H1 (cell line): ENCODE results near the gene APOBEC3G. TPM values are rescaled to one million over a fixed set of nuclear protein-coding genes. Genes with fewer than 3 reads are reported as not detected.

Source experiments
- CTCF ChIA-PET: fragments of 300-600 bp; sonication (Branson Sonifier 250); formaldehyde crosslinking; loops from one replicate; lab custom pipeline; 2021; ENCODE audit not compliant: partially characterized antibody; lab: Charles Lee
- POLR2A ChIA-PET: fragments of 300-600 bp; sonication (Branson Sonifier 250); formaldehyde crosslinking; loops from one replicate; lab custom pipeline; 2021; ENCODE audit warnings: inconsistent platforms; ENCODE audit not compliant: partially characterized antibody; lab: Charles Lee
- DNase-seq, 2 experiments: peaks; one replicate each; pipeline versions ENCODE4 v3.0.0 to v3.0.0-alpha.2; 2010 to 2022; ENCODE audit warnings: low spot score in 2 of 2, low read depth in 1 of 2, mixed read lengths in 1 of 2
- FAIRE-seq: peaks from 2 replicates; lab custom pipeline; 2011; peaks lifted over from hg19 to GRCh38; lab: Jason Lieb, UNC
- H2AFZ ChIP-seq: 2 replicates; pipeline ENCODE4 v1.8.1; 2012; ENCODE audit warnings: low read length, inconsistent platforms
- H2AK5ac ChIP-seq: 2 replicates; pipeline ENCODE4 v1.6.1; 2013; ENCODE audit warnings: low read depth, low read length
- H2BK120ac ChIP-seq: replicated peaks from 2 replicates; pipeline ENCODE3; 2013; ENCODE audit warnings: low read depth, low read length, inconsistent platforms
- H2BK12ac ChIP-seq: 2 replicates; pipeline ENCODE4 v1.6.1; 2013; ENCODE audit warnings: low read depth, low read length
- H2BK15ac ChIP-seq: 2 replicates; pipeline ENCODE4 v1.6.1; 2013; ENCODE audit warnings: low read length
- H2BK20ac ChIP-seq: 2 replicates; pipeline ENCODE4 v1.6.1; 2013; ENCODE audit warnings: low read length
- H2BK5ac ChIP-seq: 2 replicates; pipeline ENCODE4 v1.6.1; 2013; ENCODE audit warnings: low read depth, low read length
- H3K14ac ChIP-seq: 2 replicates; pipeline ENCODE4 v1.6.1; 2013; ENCODE audit warnings: inconsistent platforms; ENCODE audit not compliant: insufficient read length
- H3K18ac ChIP-seq: 2 replicates; pipeline ENCODE4 v1.6.1; 2013; ENCODE audit warnings: low read length; ENCODE audit errors: extremely low read depth
- H3K23ac ChIP-seq: 2 replicates; pipeline ENCODE4 v1.6.1; 2013; ENCODE audit warnings: inconsistent platforms; ENCODE audit not compliant: insufficient read length
- H3K23me2 ChIP-seq: 2 replicates; pipeline ENCODE4 v1.6.1; 2013; ENCODE audit warnings: low read depth, low read length
- H3K27ac ChIP-seq: 2 replicates; pipeline ENCODE4 v1.6.1; 2011; ENCODE audit warnings: low read depth, low read length, inconsistent platforms
- H3K27me3 ChIP-seq, 4 experiments: replicated peaks in 1 of 4; 1 replicate in 1 of 4; 2 replicates in 3 of 4; pipeline versions ENCODE4 v1.6.1 to v1.8.1; 2011 to 2013; ENCODE audit warnings: low read length in 3 of 4, mild to moderate bottlenecking in 3 of 4, inconsistent platforms in 2 of 4, mixed read lengths in 2 of 4, moderate library complexity in 1 of 4; ENCODE audit not compliant: control insufficient read depth in 3 of 4, insufficient read depth in 3 of 4; ENCODE audit errors: extremely low read depth in 1 of 4
- H3K36me3 ChIP-seq, 4 experiments: 2 replicates each; pipeline versions ENCODE4 v1.6.1 to v1.8.1; 2011 to 2013; ENCODE audit warnings: mild to moderate bottlenecking in 4 of 4, low read length in 3 of 4, moderate library complexity in 2 of 4, control low read depth in 1 of 4, inconsistent platforms in 1 of 4; ENCODE audit not compliant: insufficient read depth in 4 of 4, control insufficient read depth in 2 of 4
- H3K4ac ChIP-seq: replicated peaks from 2 replicates; pipeline ENCODE3; 2013; ENCODE audit warnings: low read length, low read depth, mixed read lengths, inconsistent platforms; ENCODE audit not compliant: insufficient read length
- H3K4me1 ChIP-seq, 4 experiments: replicated peaks in 1 of 4; 1 replicate in 1 of 4; 2 replicates in 3 of 4; pipeline versions ENCODE4 v1.6.1 to v1.8.1; 2011 to 2013; ENCODE audit warnings: low read length in 3 of 4, inconsistent platforms in 2 of 4, mixed read lengths in 1 of 4; ENCODE audit not compliant: insufficient read depth in 4 of 4, control insufficient read depth in 3 of 4
- H3K4me2 ChIP-seq, 2 experiments: 2 replicates each; pipeline versions ENCODE4 v1.6.1 to v1.8.1; 2011 to 2013; ENCODE audit warnings: low read depth in 2 of 2, low read length in 2 of 2, control low read depth in 1 of 2, inconsistent platforms in 1 of 2, mild to moderate bottlenecking in 1 of 2; ENCODE audit not compliant: insufficient read depth in 1 of 2
- H3K4me3 ChIP-seq, 4 experiments: fragments of 200-600, 300-600 bp in 1 of 4; sonication (generic), shearing (Covaris generic), sonication (Bioruptor Twin) in 1 of 4; 2 replicates each; pipeline versions ENCODE4 v1.5.1 to v1.8.1; 2011 to 2016; ENCODE audit warnings: low read length in 4 of 4, low read depth in 3 of 4, control low read depth in 2 of 4, inconsistent platforms in 2 of 4, mild to moderate bottlenecking in 2 of 4, mixed read lengths in 1 of 4, moderate library complexity in 1 of 4; ENCODE audit not compliant: insufficient read depth in 2 of 4; ENCODE audit errors: extremely low read depth in 1 of 4
- H3K56ac ChIP-seq: replicated peaks from 2 replicates; pipeline ENCODE3; 2013; ENCODE audit warnings: low read depth, mild to moderate bottlenecking, mixed read lengths, low read length, inconsistent platforms; ENCODE audit not compliant: insufficient read length
- H3K79me1 ChIP-seq: 2 replicates; pipeline ENCODE4 v1.6.1; 2013; ENCODE audit warnings: low read depth, low read length, control low read depth
- H3K79me2 ChIP-seq, 2 experiments: 2 replicates each; pipeline versions ENCODE4 v1.6.1 to v1.8.1; 2012 to 2013; ENCODE audit warnings: low read length in 2 of 2, mild to moderate bottlenecking in 2 of 2, inconsistent platforms in 1 of 2; ENCODE audit not compliant: insufficient read depth in 2 of 2, control insufficient read depth in 1 of 2
- H3K9ac ChIP-seq, 4 experiments: replicated peaks in 1 of 4; 1 replicate in 1 of 4; 2 replicates in 3 of 4; pipeline versions ENCODE4 v1.6.1 to v1.8.1; 2011 to 2013; ENCODE audit warnings: low read depth in 3 of 4, low read length in 3 of 4, control low read depth in 2 of 4, mild to moderate bottlenecking in 2 of 4, moderate library complexity in 2 of 4, inconsistent platforms in 1 of 4; ENCODE audit errors: extremely low read depth in 1 of 4
- H3K9me3 ChIP-seq, 2 experiments: 2 replicates each; pipeline versions ENCODE4 v1.6.1 to v1.8.1; 2012 to 2013; ENCODE audit warnings: mild to moderate bottlenecking in 2 of 2, moderate library complexity in 2 of 2, control low read depth in 1 of 2, inconsistent platforms in 1 of 2, low read depth in 1 of 2, low read length in 1 of 2, mixed read lengths in 1 of 2; ENCODE audit not compliant: insufficient read depth in 2 of 2
- H4K20me1 ChIP-seq, 2 experiments: replicated peaks in 1 of 2; 2 replicates each; pipeline versions ENCODE3 to v1.8.1; 2011 to 2013; ENCODE audit warnings: inconsistent platforms in 2 of 2, low read length in 2 of 2, mild to moderate bottlenecking in 1 of 2; ENCODE audit not compliant: insufficient read depth in 2 of 2, control insufficient read depth in 1 of 2
- H4K5ac ChIP-seq: 2 replicates; pipeline ENCODE4 v1.6.1; 2013; ENCODE audit warnings: low read length, low read depth, mixed read lengths, inconsistent platforms; ENCODE audit not compliant: insufficient read length
- H4K8ac ChIP-seq: 2 replicates; pipeline ENCODE4 v1.8.0; 2013; ENCODE audit warnings: mild to moderate bottlenecking, moderate library complexity, low read length, inconsistent platforms; ENCODE audit not compliant: insufficient read depth; ENCODE audit errors: extremely low read depth
- H4K91ac ChIP-seq: replicated peaks from 2 replicates; pipeline ENCODE3; 2013; ENCODE audit warnings: low read length, mixed read lengths, inconsistent platforms; ENCODE audit not compliant: insufficient read length
- ASH2L ChIP-seq: fragments of 200-600, 300-600 bp; sonication (generic); IDR thresholded peaks from one replicate; pipeline ENCODE4 v1.7.1; 2017; ENCODE audit warnings: low read length
- BCL11A ChIP-seq, 2 experiments: IDR thresholded peaks; one replicate each; pipeline ENCODE4 v1.6.1; 2011; ENCODE audit warnings: low read depth in 2 of 2, low read length in 2 of 2, mild to moderate bottlenecking in 2 of 2
- CREB1 ChIP-seq: IDR thresholded peaks from 2 replicates; pipeline ENCODE4 v1.6.1; 2012; ENCODE audit warnings: inconsistent platforms
- CTBP2 ChIP-seq: IDR thresholded peaks from 2 replicates; pipeline ENCODE4 v1.7.0; 2011; ENCODE audit warnings: borderline replicate concordance, mild to moderate bottlenecking, moderate library complexity, mixed read lengths, low read length; ENCODE audit not compliant: insufficient read depth, insufficient read length
- EGR1 ChIP-seq: IDR thresholded peaks from 2 replicates; pipeline ENCODE4 v1.6.1; 2011; ENCODE audit warnings: low read depth, low read length, borderline replicate concordance
- EZH2 ChIP-seq: fragments of 200-600 bp; sonication (generic); IDR thresholded peaks from 2 replicates; pipeline ENCODE4 v1.7.1; 2012; ENCODE audit warnings: low read depth, mild to moderate bottlenecking, moderate library complexity, low read length, inconsistent platforms; ENCODE audit not compliant: severe bottlenecking
- PHF8 ChIP-seq: fragments of 200-600 bp; sonication (generic); conservative IDR thresholded peaks from 2 replicates; pipeline ENCODE4 v1.7.1; 2012; ENCODE audit warnings: low read depth, mild to moderate bottlenecking, inconsistent platforms, low read length, moderate library complexity
- POLR2AphosphoS5 ChIP-seq: IDR thresholded peaks from 2 replicates; pipeline ENCODE4 v1.6.1; 2011; ENCODE audit warnings: low read depth, low read length
- RBBP5 ChIP-seq: IDR thresholded peaks from 2 replicates; pipeline ENCODE4 v1.7.1; 2012; ENCODE audit warnings: low read depth, mild to moderate bottlenecking, inconsistent platforms, low read length, moderate library complexity, borderline replicate concordance
- SAP30 ChIP-seq: fragments of 300-600 bp; sonication (generic); IDR thresholded peaks from 2 replicates; pipeline ENCODE4 v1.7.1; 2012; ENCODE audit warnings: low read length, moderate library complexity, mild to moderate bottlenecking, inconsistent platforms; ENCODE audit not compliant: insufficient read depth, insufficient replicate concordance
- TAF1 ChIP-seq: IDR thresholded peaks from 2 replicates; pipeline ENCODE4 v1.6.1; 2011; ENCODE audit warnings: mild to moderate bottlenecking, low read depth, low read length
- TAF7 ChIP-seq: optimal IDR thresholded peaks from 2 replicates; pipeline ENCODE3; 2011; ENCODE audit warnings: low read depth, mild to moderate bottlenecking, inconsistent platforms, low read length, moderate library complexity, borderline replicate concordance
- TBP ChIP-seq: IDR thresholded peaks from 2 replicates; pipeline ENCODE4 v1.6.1; 2011; ENCODE audit warnings: low read depth, low read length, improper control_type of control experiment
- TCF12 ChIP-seq: IDR thresholded peaks from 2 replicates; pipeline ENCODE4 v1.6.1; 2011; ENCODE audit warnings: low read depth, mild to moderate bottlenecking, low read length
- ZNF274 ChIP-seq: IDR thresholded peaks from 2 replicates; pipeline ENCODE4 v1.7.0; 2012; ENCODE audit warnings: low read length, borderline replicate concordance; ENCODE audit errors: extremely low read depth
- WGBS, 2 experiments: shearing (Covaris generic) in 1 of 2; methylation state at CpG; one replicate each; pipeline versions ENCODE4 v1.1.6 to v1.1.7; 2013 to 2015; ENCODE audit warnings: low lambda C conversion rate in 2 of 2, mixed read lengths in 2 of 2, inconsistent platforms in 1 of 2, low coverage in 1 of 2, missing lambda C conversion rate in 1 of 2; ENCODE audit not compliant: insufficient replicate concordance in 2 of 2, insufficient coverage in 1 of 2, insufficient read length in 1 of 2; ENCODE audit errors: extremely low coverage in 1 of 2, missing lambda C conversion rate in 1 of 2; 5-methylcytosine and 5-hydroxymethylcytosine counted together
- polyA plus RNA-seq, 7 experiments: library from polyadenylated mRNA; depleted of rRNA in 3 of 7; stranded (reverse) in 5 of 7; unstranded in 2 of 7; fragments of >200 nt in 5 of 7; fragments of 200-250 nt in 2 of 7; gene quantifications; 1 replicate in 5 of 7; 2 replicates in 1 of 7; 4 replicates in 1 of 7; pipeline versions ENCODE4 v1.2.1 to v1.2.3, GENCODE V29; 2011 to 2013; ENCODE audit warnings: missing spikeins in 2 of 7, mixed read lengths in 2 of 7
- total RNA-seq: library from RNA; stranded (reverse); fragmentation: NEBNext Ultra II Directional; extraction: Animal tissue kit (Norgen Biotek cat#: 25700); gene quantifications from 2 replicates; pipeline ENCODE4 v1.2.1, GENCODE V29; 2021

Gene APOBEC3G
- total and polyA plus RNA-seq, 2 of the 8 experiments (the other 6 are each of a cell fraction or from before 2014, with no cell fraction given): 1.7 to 2.0 TPM

DNA sequence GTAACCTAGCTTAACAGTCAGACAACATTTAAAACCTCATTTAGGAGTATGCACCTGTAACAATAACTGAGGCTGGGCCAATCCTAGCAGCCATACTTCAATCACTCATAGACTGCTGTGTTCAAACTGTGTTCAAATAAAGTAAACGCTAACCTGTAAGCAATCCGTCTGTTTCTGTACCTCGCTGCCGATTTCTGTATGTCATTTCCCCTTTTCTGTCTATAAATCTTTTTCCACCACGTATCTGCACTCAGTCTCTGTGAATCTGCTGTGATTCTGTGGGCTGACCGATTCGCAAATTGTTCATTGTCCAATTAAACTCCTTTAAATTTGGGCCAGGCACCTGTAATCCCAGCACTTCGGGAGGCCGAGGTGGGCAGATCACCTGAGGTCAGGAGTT is 32.3 kb downstream of the APOBEC3G start:
- Histone ChIP-seq H3K18ac (no peak overlapping the region), H2BK20ac (no peak overlapping the region), H3K9me3 (no peaks in the 10 kb centered on the region), H3K36me3 (no peaks in the 10 kb centered on the region), H3K4ac (no peak overlapping the region), H2AFZ (no peak overlapping the region), H4K91ac (no peak overlapping the region), H2BK15ac (no peak overlapping the region), H2AK5ac (no peak overlapping the region), H2BK12ac (no peak overlapping the region), H3K27ac (no peak overlapping the region), H3K79me1 (no peaks in the 10 kb centered on the region), H2BK5ac (no peak overlapping the region), H3K56ac (no peak overlapping the region), H3K14ac (no peak overlapping the region), H3K4me1 (peaks cover 2 to 6% (median 5%) of the 10 kb centered on the region in 4 experiments; a peak in 4 of 7 replicates), H3K23me2 (no peaks in the 10 kb centered on the region), H4K20me1 (no peaks in the 10 kb centered on the region), H2BK120ac (no peak overlapping the region), H4K8ac (no peak overlapping the region), H4K5ac (no peak overlapping the region), H3K4me3 (no peak overlapping the region), H3K23ac (no peak overlapping the region), H3K4me2 (no peak overlapping the region), H3K79me2 (no peaks in the 10 kb centered on the region), H3K9ac (no peak overlapping the region), H3K27me3 (no peaks in the 10 kb centered on the region)
- no peak for TF ChIP-seq EGR1
- TF ChIP-seq SAP30: no peak
- TF ChIP-seq ASH2L: no peak
- TF ChIP-seq ZNF274: no peak
- TF ChIP-seq RBBP5: no peak
- TF ChIP-seq CREB1: no peak
- TF ChIP-seq EZH2: no peak
- TF ChIP-seq PHF8: no peak
- TF ChIP-seq POLR2AphosphoS5: no peak
- TF ChIP-seq TAF1: no peak
- no peak for TF ChIP-seq TBP
- TF ChIP-seq TCF12: no peak
- TF ChIP-seq TAF7: no peak
- TF ChIP-seq CTBP2: no peak
- no peak for TF ChIP-seq BCL11A (IDR thresholded peaks at IDR 0.05; ENCODE audit: low read depth in 2 of 2, low read length in 2 of 2)
- DNase-seq: no peak
- FAIRE-seq: no peak
- WGBS, 2 experiments: 95% methylated on average over 9 of the region's 9 CpGs; no CpG with 5 or more reads in 1 of the 2 experiments
- POLR2A ChIA-PET: no interaction called here
- CTCF ChIA-PET: interaction anchor here (0.6 to 1.6 kb wide), 6 partner anchors 9 to 240 kb away, joined by 3 to 6 read pairs (median 3); no protein-coding TSS in a partner anchor
